Right lobe of liver (tissue), 4 donors: Measurements from ENCODE around the gene FAM219B.

Experiments
- CTCF ChIP-seq, 4 donors: fragments of 200-600 bp in 3 of 4; fragments of 450-650 bp in 1 of 4; IDR thresholded peaks; one replicate each; pipeline versions ENCODE4 v1.5.1 to v1.8.0; 2016 to 2022; ENCODE audit warnings: antibody characterized with exemption in 4 of 4, mild to moderate bottlenecking in 2 of 4
- POLR2A ChIP-seq: fragments of 450-650 bp; IDR thresholded peaks from one replicate; pipeline ENCODE4 v1.6.1; 2017; ENCODE audit warnings: antibody characterized with exemption, mild to moderate bottlenecking
- donor health status: DM: no; HTN: no; CAD: no.
- donor health status: DM: no; HTN: no; CAD: no.
- donor health status: DM: no; HTN: yes; CAD: no.

- no peak for TF ChIP-seq CTCF (IDR thresholded peaks at IDR 0.05)
- no peak for TF ChIP-seq POLR2A
Observed at GRCh38 chr15:74954515-74954914, 47.9 kb upstream of the FAM219B start.
